B cell (primary cell): ENCODE results near the gene INHBB. TPM values are rescaled to one million over a fixed set of nuclear protein-coding genes. Genes with fewer than 3 reads are reported as not detected.

Experiments
- ATAC-seq: fragments of 200-7000 bp; cut with Tn5 transposase; one replicate; pipeline ENCODE4 v1.10.0; 2021; ENCODE audit warnings: low read depth, mild to moderate bottlenecking, moderate number of reproducible peaks, moderate library complexity
- CTCF ChIA-PET: fragments of 350-600 bp; sonication (Branson Sonifier 250); formaldehyde crosslinking; loops from one replicate; lab custom pipeline; 2021; ENCODE audit warnings: antibody characterized with exemption, inconsistent platforms; lab: Charles Lee
- POLR2A ChIA-PET: fragments of 350-600 bp; sonication (Branson Sonifier 250); formaldehyde crosslinking; loops from one replicate; lab custom pipeline; 2021; ENCODE audit warnings: antibody characterized with exemption; lab: Charles Lee
- DNase-seq: peaks from one replicate; pipeline ENCODE4 v3.0.0; 2013
- H2AFZ ChIP-seq: 2 replicates; pipeline ENCODE4 v1.6.1; 2012; ENCODE audit warnings: mild to moderate bottlenecking, low read depth, low read length; ENCODE audit not compliant: insufficient read depth, poor library complexity, severe bottlenecking
- H3K27ac ChIP-seq, 2 donors: 1 replicate in 1 of 2; 2 replicates in 1 of 2; pipeline ENCODE4 v1.5.1; 2012 to 2013; ENCODE audit warnings: low read length in 2 of 2, mild to moderate bottlenecking in 2 of 2, moderate library complexity in 1 of 2
- H3K27me3 ChIP-seq, 4 experiments: fragments of 200-600 bp in 1 of 4; sonication (generic) in 1 of 4; replicated peaks in 1 of 4; 1 replicate in 2 of 4; 2 replicates in 2 of 4; pipeline versions ENCODE4 v1.6.1 to v1.7.0; 2013 to 2016; ENCODE audit warnings: low read length in 3 of 4, mild to moderate bottlenecking in 2 of 4, mixed read lengths in 1 of 4, moderate library complexity in 1 of 4; ENCODE audit not compliant: insufficient read depth in 4 of 4, control insufficient read depth in 3 of 4; ENCODE audit errors: control extremely low read depth in 1 of 4
- H3K36me3 ChIP-seq, 2 experiments: replicated peaks in 1 of 2; 1 replicate in 1 of 2; 2 replicates in 1 of 2; pipeline versions ENCODE4 v1.6.1 to v1.7.1; 2013; ENCODE audit warnings: low read length in 1 of 2; ENCODE audit not compliant: insufficient read depth in 2 of 2, control insufficient read depth in 1 of 2; ENCODE audit errors: control extremely low read depth in 1 of 2, extremely low read depth in 1 of 2
- H3K4me1 ChIP-seq, 2 donors: fragments of 200-600 bp in 1 of 2; sonication (generic) in 1 of 2; 1 replicate in 1 of 2; 2 replicates in 1 of 2; pipeline versions ENCODE4 v1.5.1 to v1.6.1; 2013 to 2017; ENCODE audit warnings: low read length in 2 of 2; ENCODE audit not compliant: control insufficient read depth in 2 of 2, insufficient read depth in 2 of 2
- H3K4me2 ChIP-seq: replicated peaks from 2 replicates; pipeline ENCODE3; 2012; ENCODE audit warnings: mild to moderate bottlenecking, low read depth, low read length; ENCODE audit not compliant: poor library complexity, severe bottlenecking
- H3K4me3 ChIP-seq, 5 experiments: fragments of 200-600 bp in 1 of 5; sonication (generic) in 1 of 5; 1 replicate in 3 of 5; 2 replicates in 2 of 5; pipeline versions ENCODE4 v1.5.1 to v1.7.0; 2011 to 2016; ENCODE audit warnings: low read length in 4 of 5, mild to moderate bottlenecking in 4 of 5, low read depth in 2 of 5, control low read depth in 1 of 5, moderate library complexity in 1 of 5; ENCODE audit not compliant: insufficient read depth in 1 of 5; ENCODE audit errors: control extremely low read depth in 1 of 5, extremely low read depth in 1 of 5
- H3K79me2 ChIP-seq: fragments of 200-600 bp; sonication (generic); one replicate; pipeline ENCODE4 v1.6.0; 2016; ENCODE audit warnings: low read length; ENCODE audit not compliant: control insufficient read depth, insufficient read depth
- H3K9ac ChIP-seq: fragments of 200-600 bp; sonication (generic); 2 replicates; pipeline ENCODE4 v1.6.1; 2017; ENCODE audit warnings: mild to moderate bottlenecking, low read length, moderate library complexity
- H3K9me3 ChIP-seq, 3 donors: one replicate each; pipeline versions ENCODE4 v1.6.1 to v1.7.1; 2013; ENCODE audit warnings: low read length in 2 of 3; ENCODE audit not compliant: control insufficient read depth in 2 of 3, insufficient read depth in 1 of 3; ENCODE audit errors: control extremely low read depth in 1 of 3
- H4K20me1 ChIP-seq: 2 replicates; pipeline ENCODE4 v1.6.0; 2012; ENCODE audit warnings: mild to moderate bottlenecking, low read length; ENCODE audit not compliant: insufficient read depth, control insufficient read depth, poor library complexity, severe bottlenecking
- H3K27ac Mint-ChIP-seq: one replicate; pipeline ENCODE4 v1.8.0; 2021; ENCODE audit warnings: mixed read lengths
- H3K27me3 Mint-ChIP-seq: one replicate; pipeline ENCODE4 v1.8.0; 2021; ENCODE audit warnings: mixed read lengths
- H3K4me1 Mint-ChIP-seq: one replicate; pipeline ENCODE4 v1.8.0; 2021; ENCODE audit warnings: mixed read lengths
- H3K4me3 Mint-ChIP-seq: one replicate; pipeline ENCODE4 v1.8.0; 2021; ENCODE audit warnings: mixed read lengths
- H3K9me3 Mint-ChIP-seq: one replicate; pipeline ENCODE4 v1.8.0; 2022; ENCODE audit warnings: mixed read lengths; ENCODE audit not compliant: insufficient read depth
- CTCF ChIP-seq: fragments of 200-600 bp; IDR thresholded peaks from one replicate; pipeline ENCODE4 v1.8.0; 2022; ENCODE audit warnings: antibody characterized with exemption, mild to moderate bottlenecking
- EZH2 ChIP-seq: IDR thresholded peaks from 2 replicates; pipeline ENCODE4 v1.6.1; 2012; ENCODE audit warnings: borderline replicate concordance, low read depth, mild to moderate bottlenecking, moderate library complexity, low read length; ENCODE audit not compliant: insufficient read depth, poor library complexity, severe bottlenecking
- WGBS: methylation state at CpG from one replicate; pipeline ENCODE4 v1.1.5; 2013; ENCODE audit warnings: missing lambda C conversion rate; ENCODE audit not compliant: insufficient coverage; 5-methylcytosine and 5-hydroxymethylcytosine counted together
- intact Hi-C: fragments of 100-400 bp; cut with micrococcal nuclease; formaldehyde crosslinking; loops from one replicate; pipeline ENCODE4 v1.10.0; 2022
- polyA plus RNA-seq: library from polyadenylated mRNA; depleted of rRNA; stranded (reverse); fragments of >200 nt; gene quantifications from 2 replicates; pipeline ENCODE4 v1.2.3, GENCODE V29; 2012
- total RNA-seq, 2 donors: library from RNA; stranded (reverse); fragments of 120-200 nt in 1 of 2; gene quantifications; 1 replicate in 1 of 2; 2 replicates in 1 of 2; pipeline versions ENCODE4 v1.2.3 to v1.2.4, GENCODE V29; 2013 to 2022

The INHBB gene
- total and polyA plus RNA-seq, 2 donors (not counting 1 experiment from before 2014, with no cell fraction given): 0.03 TPM; not detected in 1

- DNase-seq: no peak
- CTCF ChIA-PET: no interaction called here
Observed at GRCh38 chr2:120396013-120396860, 50.3 kb downstream of the INHBB start.

More at GRCh38 chr2:120396013-120396860, 50.3 kb downstream of the INHBB start:
- no peaks in the 10 kb centered on the region for H3K9me3 Mint-ChIP-seq
- Histone ChIP-seq H3K9ac (no peak overlapping the region), H3K4me1 (no peaks in the 10 kb centered on the region), H3K27ac (no peak overlapping the region), H3K36me3 (no peaks in the 10 kb centered on the region), H3K27me3 (no peaks in the 10 kb centered on the region), H4K20me1 (no peaks in the 10 kb centered on the region), H3K79me2 (no peaks in the 10 kb centered on the region), H3K9me3 (peaks cover 0 to 10% (median 0%) of the 10 kb centered on the region in 3 donors), H2AFZ (no peak overlapping the region), H3K4me2 (no peak overlapping the region), H3K4me3 (no peak overlapping the region)
- H3K4me1 Mint-ChIP-seq: no peaks in the 10 kb centered on the region
- no peak overlapping the region for H3K27ac Mint-ChIP-seq
- TF ChIP-seq CTCF (no peak), EZH2 (no peak)
- intact Hi-C loops: no loop called here
- H3K27me3 Mint-ChIP-seq: peaks cover 20% of the 10 kb centered on the region
- WGBS: 82% methylated on average over 25 of the region's 31 CpGs
- no peak overlapping the region for H3K4me3 Mint-ChIP-seq
- POLR2A ChIA-PET: no interaction called here
- no peak for ATAC-seq
